AG08396 (cell line): ENCODE results near the gene APCDD1L.
"Not testable (repeated sequence)": the region's sequence is repeated elsewhere in the genome, so short reads cannot be mapped to it uniquely, and the experiment has no call there.

Source experiments
- DNase-seq: peaks from one replicate; pipeline ENCODE4 v3.0.0; 2012; ENCODE audit warnings: low spot score, mixed read lengths

APCDD1L gene

DNA sequence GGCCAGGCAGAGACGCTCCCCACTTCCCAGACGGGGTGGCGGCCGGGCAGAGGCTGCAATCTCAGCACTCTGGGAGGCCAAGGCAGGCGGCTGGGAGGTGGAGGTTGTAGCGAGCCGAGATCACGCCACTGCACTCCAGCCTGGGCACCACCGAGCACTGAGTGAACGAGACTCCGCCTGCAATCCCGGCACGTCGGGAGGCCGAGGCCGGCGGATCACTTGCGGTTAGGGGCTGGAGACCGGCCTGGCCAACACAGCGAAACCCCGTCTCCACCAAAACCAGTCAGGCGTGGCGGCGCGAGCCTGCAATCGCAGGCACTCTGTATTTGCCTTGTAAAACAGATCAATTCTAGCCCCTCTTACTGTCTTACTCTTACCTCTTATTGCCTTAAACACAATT lies 100.4 kb downstream of the APCDD1L start:
- DNase-seq = not testable (repeated sequence)

DNA sequence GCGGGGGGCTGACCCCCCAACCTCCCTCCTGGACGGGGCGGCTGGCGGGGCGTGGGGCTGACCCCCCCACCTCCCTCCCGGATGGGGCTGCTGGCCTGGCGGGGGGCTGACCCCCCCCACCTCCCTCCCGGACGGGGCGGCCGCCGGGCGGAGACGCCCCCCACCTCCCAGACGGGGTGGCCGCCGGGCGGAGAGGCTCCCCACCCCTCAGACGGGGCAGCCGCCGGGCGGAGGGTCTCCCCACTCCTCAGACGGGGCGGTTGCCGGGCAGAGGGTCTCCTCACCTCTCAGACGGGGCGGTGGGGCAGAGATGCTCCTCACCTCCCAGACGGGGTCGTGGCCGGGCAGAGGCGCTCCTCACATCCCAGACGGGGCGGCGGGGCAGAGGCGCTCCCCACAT lies 101.0 kb downstream of the APCDD1L start:
- not testable (repeated sequence) for DNase-seq
